ENCODE results near the gene SLC17A7.

SLC17A7 gene

DNA sequence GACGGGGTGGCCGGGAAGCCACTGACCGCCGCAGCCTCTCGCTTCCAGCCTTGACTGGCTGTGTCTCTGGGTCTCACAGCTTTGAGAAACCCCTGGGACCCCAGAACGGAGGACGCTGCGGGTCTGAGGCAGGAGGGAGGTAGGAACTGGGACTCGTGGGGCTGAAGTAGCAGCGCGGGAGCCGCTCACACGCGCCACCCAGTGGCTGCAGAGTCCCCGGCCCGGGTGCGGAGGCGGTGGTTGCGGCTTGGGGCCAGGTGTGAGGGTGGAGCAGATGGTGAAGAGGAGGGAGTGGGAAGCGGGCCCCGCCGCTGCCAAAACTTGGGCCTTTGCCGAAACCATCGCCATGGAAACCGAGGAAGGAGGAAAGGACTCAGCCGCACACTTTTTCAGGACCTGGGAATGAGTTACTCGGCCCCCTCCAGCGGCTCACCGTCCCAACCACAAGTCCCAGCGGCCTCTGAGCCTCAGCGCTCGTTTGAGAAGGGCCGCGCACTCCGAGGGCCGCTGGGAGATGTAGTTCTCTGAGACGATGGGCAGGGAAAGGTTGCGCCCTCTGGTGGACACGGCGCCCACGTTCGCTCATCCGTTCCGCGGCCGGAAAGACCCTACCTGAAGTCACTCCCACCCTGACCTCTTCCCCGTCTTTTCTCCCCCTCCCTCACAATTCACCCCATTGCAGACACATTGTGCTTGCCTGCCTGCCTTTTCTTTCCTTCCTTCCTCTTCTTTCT, 2.2 kb upstream of the SLC17A7 start:
- DNase-seq = peak; percentile 86

DNA sequence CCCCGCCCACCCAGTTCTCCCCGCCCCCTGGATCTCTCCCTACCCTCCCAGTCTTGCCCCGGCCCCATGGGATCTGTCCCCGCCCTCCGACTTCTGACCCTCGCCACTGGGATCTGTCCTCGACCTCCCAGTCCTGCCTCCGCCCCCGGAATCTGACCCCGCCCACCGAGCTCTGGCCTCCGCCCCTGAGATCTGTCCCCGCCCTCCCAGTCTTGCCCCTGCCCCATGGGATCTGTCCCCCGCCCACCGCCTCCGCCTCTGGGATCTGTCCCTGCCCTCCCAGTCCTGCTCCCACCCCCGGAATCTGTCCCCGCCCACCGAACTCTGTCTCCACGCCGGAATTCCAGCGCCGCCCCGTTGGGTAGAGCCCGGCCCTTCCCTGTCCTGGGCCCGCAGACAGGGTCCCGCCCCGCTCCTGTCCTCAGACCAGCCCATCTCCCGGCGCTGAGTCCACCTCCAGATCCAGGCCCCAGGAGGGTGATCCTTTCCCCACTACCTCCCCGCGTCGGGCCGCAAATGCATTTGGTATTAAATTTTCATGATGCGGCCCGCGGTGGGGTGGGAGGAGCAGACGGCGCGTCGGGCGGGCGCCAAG, 1.5 kb upstream of the SLC17A7 start:
- DNase-seq = peak; percentile 77

DNA sequence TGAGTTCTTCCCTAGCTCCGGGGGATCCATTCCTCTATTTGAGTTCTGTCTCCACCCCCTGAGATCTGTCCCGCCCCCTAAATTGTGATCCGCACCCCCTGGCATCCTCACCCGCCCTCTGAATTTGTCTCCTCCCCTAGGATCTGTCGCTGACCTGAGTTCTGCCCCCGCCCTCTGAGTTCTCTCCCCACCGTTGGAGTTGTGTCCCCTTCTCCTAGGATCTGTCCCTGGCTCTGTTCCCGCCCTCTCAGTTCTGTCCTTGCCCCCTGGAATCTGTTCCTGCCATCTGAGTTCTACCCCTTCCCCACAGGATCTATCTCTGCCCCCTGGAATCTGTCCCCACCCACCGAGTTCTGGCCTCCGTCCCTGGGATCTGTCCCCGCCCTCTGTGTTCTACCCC, 1.0 kb upstream of the SLC17A7 start:
- DNase-seq = no peak

DNA sequence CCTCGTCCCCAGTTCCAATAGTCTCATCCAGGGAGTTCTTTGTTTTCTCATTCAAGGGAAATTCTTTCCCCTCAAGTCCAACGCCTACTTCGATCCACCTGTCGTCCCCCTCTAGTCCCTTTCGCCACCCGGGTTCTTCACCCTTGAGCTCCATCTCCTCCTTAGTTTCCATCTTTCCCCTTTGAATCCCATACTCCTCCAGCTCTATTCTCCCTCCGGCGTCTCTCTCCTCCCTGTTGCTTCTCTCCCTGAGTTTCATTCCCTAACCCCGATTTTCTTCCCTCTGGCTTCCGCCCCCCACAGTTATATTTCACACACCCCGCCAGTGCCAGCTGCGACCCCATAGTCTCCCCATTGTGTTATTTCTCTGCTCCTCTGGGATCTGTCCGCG, 628 bp upstream of the SLC17A7 start:
- no peak for DNase-seq

DNA sequence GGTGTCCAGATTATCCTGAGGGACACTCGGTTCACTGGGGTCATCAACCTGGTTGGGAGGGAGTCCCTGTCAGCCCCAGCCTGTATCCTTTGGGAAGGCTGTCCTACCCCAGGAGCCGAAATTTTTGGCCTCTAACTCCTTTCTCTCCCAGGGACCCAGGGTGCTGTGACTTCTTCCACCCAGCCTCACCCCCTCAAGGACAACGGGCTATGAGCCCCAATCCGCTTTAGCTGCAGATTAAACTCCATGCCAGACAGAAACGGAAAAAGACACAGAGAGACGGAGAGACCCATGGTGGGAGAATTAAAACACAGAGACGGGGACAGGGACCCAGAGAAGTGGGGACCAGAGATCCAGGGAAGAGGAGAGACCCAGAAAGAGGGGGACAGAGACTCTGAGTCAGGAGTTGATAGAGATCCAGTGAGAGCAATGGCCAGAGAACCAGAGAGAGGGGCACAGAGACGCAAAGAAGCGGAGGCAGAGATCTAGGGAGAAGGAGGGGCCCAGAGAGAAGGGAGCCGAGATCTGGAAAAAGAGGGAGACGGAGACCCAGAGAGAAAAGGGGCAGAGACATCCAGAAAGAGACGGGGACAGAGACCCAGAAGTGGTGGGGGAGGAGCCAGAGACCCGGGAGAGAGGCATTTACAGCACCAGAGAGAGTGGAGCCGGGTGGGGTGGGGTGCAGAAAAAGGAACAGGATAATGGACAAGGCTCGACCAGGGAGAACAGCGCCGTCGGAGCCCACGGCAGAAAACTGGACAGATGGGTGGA, 703 bp downstream of the SLC17A7 start:
- no peak for DNase-seq

DNA sequence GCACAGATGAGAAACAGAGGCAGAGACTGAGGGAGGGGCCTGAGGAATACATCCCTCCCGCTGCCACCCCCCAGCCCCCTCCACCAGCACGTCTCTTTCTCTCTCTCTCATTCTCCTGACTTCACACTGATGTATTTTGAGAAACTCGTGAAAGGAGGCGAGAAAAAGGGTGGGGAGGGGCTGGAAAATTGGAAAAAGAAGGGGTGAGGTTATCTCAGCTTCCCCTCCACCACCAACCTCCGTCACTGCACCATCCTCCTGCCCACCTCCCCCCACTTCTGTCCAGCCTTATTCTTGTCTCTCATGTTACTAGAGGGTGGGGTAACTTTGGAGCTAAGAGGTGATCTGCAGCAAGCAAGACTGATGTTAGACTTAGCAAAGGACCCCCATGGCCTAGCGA, 1.5 kb downstream of the SLC17A7 start:
- DNase-seq = no peak

DNA sequence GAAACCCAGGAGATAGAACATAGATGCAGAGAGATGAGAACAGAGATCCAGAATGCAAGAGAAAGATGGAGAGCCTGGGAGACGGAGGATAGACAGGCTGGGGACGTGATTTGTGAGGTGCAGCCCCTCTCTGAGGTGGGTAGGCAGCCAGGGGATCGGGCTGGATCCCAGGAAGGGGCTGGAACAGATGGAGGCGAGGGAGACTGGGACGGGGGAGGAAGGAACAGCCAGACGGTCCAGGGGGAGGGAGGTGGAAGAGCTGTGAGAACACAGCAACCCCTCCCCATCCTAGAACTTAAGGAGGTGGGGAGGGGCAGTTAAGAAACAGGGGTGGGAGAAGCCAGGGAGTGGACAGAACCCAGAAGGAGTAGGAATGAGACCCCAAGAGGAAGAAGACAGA, 3.1 kb downstream of the SLC17A7 start:
- no peak for DNase-seq

DNA sequence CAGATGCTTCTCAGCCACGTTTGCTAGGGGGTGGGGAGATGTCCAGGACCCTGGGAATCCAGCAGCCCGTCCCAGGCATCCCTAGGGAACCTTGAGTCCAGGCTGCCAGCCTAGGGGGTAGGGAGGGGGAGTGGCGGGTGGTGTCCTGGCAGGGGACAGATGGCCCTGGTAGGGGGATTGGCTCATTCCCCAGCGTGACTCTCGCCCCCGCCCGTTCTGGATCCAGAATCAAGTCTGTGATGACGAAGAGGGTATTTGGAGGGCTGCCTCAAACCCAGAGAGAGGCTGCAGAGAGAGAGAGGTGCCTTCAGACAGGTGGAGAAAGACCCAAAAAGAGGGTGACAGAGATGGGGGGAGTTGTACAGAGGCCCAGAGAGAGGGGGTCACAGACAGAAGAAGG, 4.1 kb downstream of the SLC17A7 start:
- DNase-seq = no peak

DNA sequence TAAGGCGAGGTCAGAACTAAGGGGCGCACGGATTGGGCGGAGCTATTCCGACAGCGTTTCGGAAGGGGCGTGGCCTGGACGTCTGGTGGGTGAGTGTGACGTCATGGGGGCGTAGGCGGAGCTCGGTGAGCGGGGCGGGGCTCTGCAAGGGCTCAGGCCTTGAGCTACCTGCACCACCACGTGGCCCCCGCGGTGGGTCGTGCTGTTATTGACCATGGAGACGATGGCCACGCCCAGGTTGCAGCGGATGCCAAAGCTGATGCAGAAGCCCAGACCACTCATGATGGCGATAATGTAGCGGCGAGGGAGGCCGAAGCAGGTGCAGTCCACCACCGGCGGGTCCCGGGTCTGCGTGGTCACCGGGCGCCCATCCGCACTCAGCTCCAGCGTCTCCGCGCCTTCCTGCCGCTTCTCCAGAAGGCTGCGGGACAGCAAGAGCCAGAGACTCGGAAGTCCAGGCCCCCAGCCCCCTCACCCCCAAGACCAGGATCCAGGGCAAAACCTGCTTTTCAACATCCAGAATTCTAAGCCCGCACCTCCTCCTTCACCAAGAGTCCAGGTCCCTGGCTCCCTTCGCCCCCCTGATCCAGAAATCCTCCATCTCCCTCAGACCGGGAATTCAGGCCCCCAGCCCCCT, 4.8 kb downstream of the SLC17A7 start:
- no peak for DNase-seq

DNA sequence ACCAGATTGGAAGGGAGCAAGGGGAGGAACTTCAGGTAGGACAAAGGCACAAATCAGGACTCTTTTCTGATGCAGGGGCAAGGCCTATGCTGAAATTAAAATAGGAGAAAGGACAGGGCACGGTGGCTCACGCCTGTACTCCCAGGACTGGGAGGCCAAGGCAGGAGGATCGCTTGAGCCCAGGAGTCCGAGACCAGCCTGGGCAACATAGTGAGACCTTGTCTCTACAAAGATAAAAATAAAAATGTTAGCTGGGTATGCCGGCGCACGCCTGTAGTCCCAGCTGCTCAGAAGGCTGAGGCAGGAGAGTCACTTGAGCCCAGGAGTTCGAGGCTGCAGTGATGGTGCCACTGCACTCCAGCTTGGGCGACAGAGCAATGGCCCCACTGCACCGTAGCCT, 5.7 kb downstream of the SLC17A7 start:
- no peak for DNase-seq

DNA sequence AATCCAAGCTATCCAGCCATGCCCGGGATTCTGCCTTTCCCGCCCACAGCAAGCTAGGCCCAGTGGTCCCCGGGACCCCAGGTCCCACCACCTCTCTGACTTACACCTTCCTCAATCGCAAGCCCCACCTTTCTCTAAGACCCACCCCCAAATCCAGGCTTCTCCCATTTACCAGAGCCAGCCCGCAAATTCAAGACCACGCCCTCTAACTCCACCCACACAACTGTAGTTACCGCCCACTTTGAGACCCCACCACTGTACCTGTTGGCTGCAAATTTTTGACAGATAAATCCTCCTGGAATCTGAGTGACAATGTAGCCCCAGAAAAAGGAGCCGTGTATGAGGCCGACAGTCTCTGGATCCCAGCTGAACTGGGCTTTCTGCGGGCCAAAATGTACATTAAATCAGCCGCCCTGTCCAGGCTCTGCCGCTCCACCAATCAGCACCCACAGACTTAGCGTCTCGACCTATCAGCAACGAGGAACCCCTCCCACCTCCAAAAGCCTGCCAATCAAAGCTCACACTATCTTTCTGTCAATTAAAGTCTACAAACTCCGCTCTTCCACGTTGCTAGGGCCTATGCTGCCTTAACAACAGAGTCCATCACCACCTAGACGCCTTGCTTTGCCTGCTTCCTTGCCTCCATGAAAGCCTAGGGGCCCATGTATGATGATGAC, 6.3 kb downstream of the SLC17A7 start:
- DNase-seq = no peak

DNA sequence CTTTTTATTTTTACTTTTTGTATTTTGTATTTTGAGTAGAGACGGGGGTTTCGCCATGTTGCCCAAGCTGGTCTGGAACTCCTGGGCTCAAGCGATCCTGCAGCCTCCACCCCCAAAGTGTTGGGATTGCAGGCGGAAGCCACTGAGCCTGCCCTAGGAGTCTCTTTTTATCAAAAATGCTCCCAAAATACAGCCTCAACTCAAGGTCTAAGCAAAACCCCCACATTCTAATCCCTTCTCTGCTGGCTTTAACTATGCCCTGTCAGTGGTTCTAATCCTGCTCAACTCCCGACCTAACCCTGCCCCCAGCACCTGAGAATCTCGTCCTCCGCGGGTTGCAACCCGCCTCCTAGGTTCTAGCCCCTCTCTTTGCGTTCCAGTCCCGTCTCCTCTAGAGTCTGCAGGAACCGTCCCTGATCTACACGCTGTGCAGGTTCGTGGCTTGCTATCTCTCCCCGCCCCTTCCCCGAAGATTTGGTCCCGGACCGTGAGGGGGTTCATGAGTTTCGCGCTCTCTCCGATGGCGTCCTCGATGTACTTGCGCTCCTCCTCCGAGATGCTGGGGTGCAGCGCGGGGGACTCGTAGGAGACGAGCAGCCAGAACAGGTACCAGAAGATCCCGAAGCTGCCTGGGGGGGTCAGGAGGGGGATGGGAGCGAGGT, 8.0 kb downstream of the SLC17A7 start:
- no peak for DNase-seq

DNA sequence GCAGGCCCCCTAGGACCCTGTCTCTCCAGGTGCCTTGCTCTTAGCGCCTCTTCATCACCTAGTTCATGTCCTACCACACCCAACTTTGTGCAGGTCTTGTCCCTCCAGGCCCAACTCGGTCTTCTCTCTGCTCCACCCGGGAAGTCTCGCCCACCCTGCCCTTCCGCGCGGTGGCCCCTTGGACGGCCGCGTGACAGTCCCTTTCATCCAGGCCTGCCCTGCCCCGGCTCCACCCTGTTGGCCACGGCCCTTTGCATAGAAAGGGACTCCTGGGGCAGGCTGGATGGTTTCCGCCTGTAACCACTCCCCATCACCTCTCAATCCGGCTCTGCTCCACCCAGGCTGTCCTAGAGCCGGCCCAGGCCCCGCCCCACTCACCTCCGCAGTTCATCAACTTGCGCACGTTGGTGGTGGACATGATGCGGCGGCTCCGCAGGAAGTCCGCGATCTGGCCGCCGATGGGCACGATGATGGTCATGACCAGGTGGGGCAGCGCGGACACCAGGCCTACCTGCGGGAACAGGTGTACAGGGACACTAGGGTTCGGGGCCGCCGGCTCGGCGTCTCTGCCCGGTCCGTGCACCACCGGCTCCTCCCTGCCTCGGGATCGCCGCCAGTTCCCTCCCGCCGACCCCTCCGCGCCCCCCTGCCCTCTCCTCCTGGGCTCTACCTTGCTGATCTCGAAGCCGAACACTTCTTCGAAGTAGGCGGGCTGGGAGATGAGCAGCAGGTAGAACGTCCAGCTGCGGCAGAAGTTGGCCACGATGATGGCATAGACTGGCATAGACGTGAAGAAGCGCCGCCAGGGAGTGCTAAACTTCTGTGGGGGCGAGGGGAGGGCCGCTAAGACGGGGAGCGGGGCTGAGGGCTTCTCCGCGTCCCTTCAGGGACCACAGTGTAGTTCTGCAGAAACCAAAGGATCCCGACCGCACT, 8.9 kb downstream of the SLC17A7 start:
- DNase-seq = no peak

DNA sequence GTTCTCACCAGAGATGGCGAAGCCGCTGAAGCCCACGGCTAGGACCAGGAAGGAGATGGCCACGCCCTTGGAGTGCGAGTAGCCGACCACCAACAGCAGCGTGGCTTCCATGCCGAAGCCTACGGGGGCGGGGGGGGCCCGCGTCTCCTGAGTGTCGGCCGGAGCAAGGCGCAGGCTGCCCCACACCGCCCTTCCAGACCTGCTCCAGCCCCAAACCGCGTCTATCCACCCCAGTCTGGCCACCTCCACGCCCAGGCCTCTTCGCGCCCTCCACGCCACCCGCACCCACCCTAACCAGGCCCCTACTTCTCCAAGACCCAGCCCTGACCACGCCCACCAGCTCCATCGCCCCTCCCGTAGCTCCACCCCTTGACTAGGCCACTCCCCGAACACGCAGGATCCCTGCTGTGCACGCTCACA, 10.0 kb downstream of the SLC17A7 start:
- no peak for DNase-seq

DNA sequence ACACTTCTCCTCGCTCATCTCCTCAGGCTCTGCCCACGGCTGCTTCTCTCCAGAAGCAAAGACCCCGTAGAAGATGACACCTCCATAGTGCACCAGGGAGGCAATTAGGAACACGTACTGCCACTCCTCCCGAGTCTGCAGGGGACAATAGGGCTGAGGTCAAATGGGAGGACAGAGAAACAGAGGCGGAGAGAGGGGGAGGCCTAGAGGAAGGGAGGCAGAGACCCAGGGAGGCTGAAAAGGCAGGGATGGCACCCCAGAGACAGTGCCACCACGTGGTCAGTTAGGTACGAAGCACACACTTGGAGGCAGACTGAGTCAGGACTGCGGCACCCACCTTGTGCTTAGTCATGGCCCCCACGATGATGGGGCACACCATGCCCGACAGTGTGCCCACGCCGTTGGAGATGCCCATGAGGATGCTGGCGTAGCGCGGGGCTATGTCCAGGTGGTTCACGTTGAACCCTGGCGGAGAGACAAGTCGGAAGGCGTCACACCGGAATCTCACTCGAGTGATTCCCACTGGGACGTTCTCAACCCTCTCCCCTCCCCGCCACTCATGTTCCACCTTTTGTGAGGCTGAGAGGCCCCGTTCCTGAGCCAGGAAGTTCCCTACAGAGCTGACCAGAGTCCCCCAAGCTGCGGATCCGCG, 10.5 kb downstream of the SLC17A7 start:
- DNase-seq = no peak

DNA sequence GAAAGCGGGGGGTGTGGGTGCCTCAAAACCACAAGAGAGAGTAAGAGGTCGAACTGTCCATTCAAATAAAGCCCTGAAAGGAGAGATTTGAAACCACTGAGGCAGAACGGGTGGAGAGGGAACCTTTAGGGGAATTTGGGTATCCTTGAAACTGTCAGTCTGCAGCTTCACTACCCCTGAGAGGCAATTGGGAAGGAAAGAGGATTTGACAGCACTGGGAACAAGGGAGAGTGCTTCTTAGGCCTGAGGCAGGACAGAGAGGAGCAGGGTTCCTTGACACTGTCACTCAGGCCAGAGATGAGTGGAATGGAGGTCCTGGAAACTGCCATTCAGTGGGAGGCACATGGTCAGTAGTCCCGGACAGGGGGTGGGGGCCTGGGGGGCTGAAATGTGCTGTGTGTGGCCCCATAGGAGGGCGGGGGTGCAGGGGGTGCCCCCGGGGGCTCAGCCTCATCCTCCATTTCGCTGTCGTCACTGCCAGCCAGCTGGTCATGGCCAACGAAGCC, 11.1 kb downstream of the SLC17A7 start:
- DNase-seq = no peak

DNA sequence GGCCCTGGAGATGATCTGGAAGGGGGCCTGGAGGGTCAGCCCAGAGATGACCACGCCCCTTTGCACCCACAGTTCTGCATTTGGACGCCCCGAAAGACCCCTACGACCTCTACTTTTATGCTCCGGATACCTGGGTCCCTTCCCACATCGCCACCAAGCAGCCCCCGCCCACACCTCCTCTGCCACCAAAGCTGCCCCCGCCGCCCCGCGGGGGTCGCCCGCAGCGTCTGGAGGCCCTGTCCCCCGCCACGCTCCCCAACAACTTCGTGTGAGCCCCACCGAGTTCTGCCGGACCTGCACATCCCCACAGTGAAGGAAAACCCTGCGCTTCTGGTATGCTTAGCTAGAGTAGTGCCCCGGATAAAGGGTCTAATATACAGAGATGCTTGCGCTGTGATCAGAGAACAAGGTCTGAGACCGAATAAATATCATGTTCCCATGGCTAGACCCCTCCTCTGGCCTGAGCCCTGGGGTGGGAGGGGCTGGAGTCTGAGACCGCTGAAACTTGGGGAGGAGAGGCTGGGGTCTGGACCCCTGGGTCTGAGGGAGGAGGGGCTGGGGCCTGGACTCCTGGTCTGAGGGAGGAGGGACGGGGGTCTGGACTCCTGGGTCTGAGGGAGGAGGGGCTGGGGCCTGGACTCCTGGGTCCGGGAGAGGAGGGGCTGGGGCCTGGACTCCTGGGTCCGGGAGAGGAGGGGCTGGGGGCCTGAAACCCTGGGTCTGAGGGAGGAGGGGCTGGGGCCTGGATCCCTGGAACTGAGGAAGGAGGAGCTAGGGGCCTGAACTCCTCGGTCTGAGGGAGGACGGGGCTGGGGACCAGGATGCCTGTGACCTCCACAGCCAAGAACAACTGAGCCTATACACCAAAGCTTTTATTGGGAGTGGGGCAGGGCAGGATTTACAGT, 12.5 kb downstream of the SLC17A7 start:
- DNase-seq = no peak

DNA sequence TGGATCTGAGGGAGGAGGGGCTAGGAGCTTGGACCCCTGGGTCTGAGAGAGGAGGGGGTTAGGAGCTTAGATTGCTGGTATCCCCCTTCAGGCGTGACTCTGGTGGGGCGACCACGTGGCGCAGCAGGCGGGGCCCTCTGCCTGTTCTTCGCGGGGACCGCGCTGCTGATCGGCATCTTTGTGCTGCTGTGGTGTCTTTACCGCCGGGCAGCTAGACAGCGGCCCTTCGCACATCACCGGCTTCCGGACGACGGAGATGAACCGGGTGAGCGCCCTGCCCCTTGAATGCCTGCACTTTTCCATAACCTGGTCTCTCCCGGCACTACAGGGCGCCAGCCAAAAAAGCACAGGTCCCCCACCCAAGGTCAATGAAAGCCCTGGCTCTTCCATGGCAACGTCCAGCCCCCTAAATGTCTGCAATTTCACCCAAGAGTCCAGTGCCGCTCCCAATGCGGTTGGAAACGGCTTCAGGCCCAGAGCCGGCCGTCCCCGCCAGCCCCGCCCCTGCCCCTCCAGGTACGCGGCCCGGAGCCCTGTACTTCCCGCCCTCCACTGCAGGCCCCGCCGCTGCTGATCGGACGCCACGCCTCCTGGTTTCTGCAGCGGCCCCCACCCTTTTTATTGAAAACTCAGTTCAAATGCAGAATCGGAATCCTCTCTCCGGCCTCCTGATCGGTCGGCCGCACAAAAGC, 13.3 kb downstream of the SLC17A7 start:
- no peak for DNase-seq

DNA sequence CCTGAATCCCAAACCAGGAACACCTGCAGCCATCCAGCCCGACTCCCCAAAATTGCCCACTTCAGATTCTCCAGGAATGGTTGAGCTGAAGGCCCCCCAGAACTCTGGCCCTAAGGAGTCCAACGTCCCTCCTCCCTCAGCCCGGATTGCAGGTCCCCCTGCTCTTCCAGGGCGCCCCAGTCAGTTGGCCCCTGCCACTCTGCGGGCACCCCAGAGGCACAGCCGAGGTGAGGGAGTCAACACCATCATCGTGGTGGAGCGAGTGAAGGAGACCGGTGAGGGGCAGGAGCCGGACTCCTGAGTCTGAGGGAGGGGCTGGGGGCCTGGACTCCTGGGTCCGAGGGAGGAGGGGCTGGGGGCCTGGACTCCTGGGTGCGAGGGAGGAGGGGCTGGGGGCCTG, 14.0 kb downstream of the SLC17A7 start:
- no peak for DNase-seq

Data from GOT3 (cell line).